Liver (tissue), 9 donors: Measurements from ENCODE around the gene CARMIL1. TPM values are rescaled to one million over a fixed set of nuclear protein-coding genes. Genes with fewer than 3 reads are reported as not detected.

Experiments
- DNase-seq: peaks from one replicate; pipeline ENCODE4 v3.0.0-alpha.2; 2017; ENCODE audit warnings: low spot score
- H3K27ac ChIP-seq, 2 donors: one replicate each; pipeline ENCODE4 v1.7.0; 2013; ENCODE audit warnings: inconsistent platforms in 2 of 2, low read length in 2 of 2, control low read depth in 1 of 2, low read depth in 1 of 2, mild to moderate bottlenecking in 1 of 2
- H3K27me3 ChIP-seq, 4 donors: one replicate each; pipeline versions ENCODE4 v1.6.1 to v1.7.0; 2013; ENCODE audit warnings: low read length in 3 of 4, inconsistent platforms in 1 of 4, mild to moderate bottlenecking in 1 of 4, moderate library complexity in 1 of 4; ENCODE audit not compliant: control insufficient read depth in 4 of 4, insufficient read depth in 4 of 4
- H3K36me3 ChIP-seq, 4 donors: one replicate each; pipeline versions ENCODE4 v1.6.1 to v1.7.0; 2013; ENCODE audit warnings: low read length in 3 of 4, mild to moderate bottlenecking in 3 of 4, low read depth in 1 of 4, moderate library complexity in 1 of 4; ENCODE audit not compliant: control insufficient read depth in 4 of 4, insufficient read depth in 3 of 4
- H3K4me1 ChIP-seq, 4 donors: one replicate each; pipeline versions ENCODE4 v1.6.1 to v1.7.0; 2013; ENCODE audit warnings: low read length in 3 of 4, mild to moderate bottlenecking in 3 of 4, moderate library complexity in 1 of 4; ENCODE audit not compliant: control insufficient read depth in 4 of 4, insufficient read depth in 4 of 4
- H3K4me3 ChIP-seq, 3 donors: one replicate each; pipeline versions ENCODE4 v1.6.1 to v1.7.0; 2013; ENCODE audit warnings: low read length in 3 of 3, control low read depth in 1 of 3, low read depth in 1 of 3, mild to moderate bottlenecking in 1 of 3
- H3K9ac ChIP-seq, 2 donors: one replicate each; pipeline ENCODE4 v1.7.0; 2013; ENCODE audit warnings: low read length in 2 of 2, mild to moderate bottlenecking in 2 of 2, moderate library complexity in 2 of 2, control low read depth in 1 of 2, low read depth in 1 of 2
- H3K9me3 ChIP-seq, 4 donors: one replicate each; pipeline versions ENCODE4 v1.6.1 to v1.7.0; 2013; ENCODE audit warnings: low read length in 3 of 4; ENCODE audit not compliant: control insufficient read depth in 4 of 4
- ATF3 ChIP-seq: IDR thresholded peaks from 2 replicates; pipeline ENCODE4 v1.6.1; 2016; ENCODE audit warnings: antibody characterized with exemption
- EGR1 ChIP-seq, 2 donors: IDR thresholded peaks; 2 replicates each; pipeline ENCODE4 v1.6.1; 2016 to 2018; ENCODE audit warnings: antibody characterized with exemption in 2 of 2, low read depth in 2 of 2
- FOXA1 ChIP-seq: IDR thresholded peaks from 2 replicates; pipeline ENCODE4 v1.6.1; 2016; ENCODE audit warnings: antibody characterized with exemption
- HNF4A ChIP-seq, 2 donors: conservative IDR thresholded peaks; 2 replicates each; pipeline ENCODE4 v1.6.1; 2016; ENCODE audit warnings: antibody characterized with exemption in 2 of 2, mild to moderate bottlenecking in 2 of 2
- HNF4G ChIP-seq: IDR thresholded peaks from 2 replicates; pipeline ENCODE4 v1.6.1; 2016; ENCODE audit warnings: antibody characterized with exemption
- JUND ChIP-seq, 2 donors: IDR thresholded peaks; 2 replicates each; pipeline ENCODE4 v1.6.1; 2016; ENCODE audit warnings: antibody characterized with exemption in 2 of 2
- MAX ChIP-seq: IDR thresholded peaks from 2 replicates; pipeline ENCODE4 v1.6.1; 2016; ENCODE audit warnings: antibody characterized with exemption
- NR2F2 ChIP-seq: IDR thresholded peaks from 2 replicates; pipeline ENCODE4 v1.6.1; 2016; ENCODE audit warnings: antibody characterized with exemption
- RAD21 ChIP-seq, 2 donors: IDR thresholded peaks; 2 replicates each; pipeline ENCODE4 v1.6.1; 2016; ENCODE audit warnings: antibody characterized with exemption in 2 of 2, mild to moderate bottlenecking in 2 of 2
- REST ChIP-seq: IDR thresholded peaks from 2 replicates; pipeline ENCODE4 v1.6.1; 2016; ENCODE audit warnings: antibody characterized with exemption, mild to moderate bottlenecking
- RXRA ChIP-seq, 2 donors: IDR thresholded peaks; 2 replicates each; pipeline ENCODE4 v1.6.1; 2017 to 2018; ENCODE audit warnings: antibody characterized with exemption in 2 of 2, mild to moderate bottlenecking in 1 of 2
- TAF1 ChIP-seq: conservative IDR thresholded peaks from 2 replicates; pipeline ENCODE4 v1.6.1; 2016; ENCODE audit warnings: antibody characterized with exemption, mild to moderate bottlenecking
- ZBTB33 ChIP-seq: IDR thresholded peaks from 2 replicates; pipeline ENCODE4 v1.6.1; 2016; ENCODE audit warnings: antibody characterized with exemption
- WGBS: extraction: QIAGEN DNeasy Blood & Tissue Kit; methylation state at CpG from one replicate; pipeline ENCODE4 v1.1.7; 2013; 5-methylcytosine and 5-hydroxymethylcytosine counted together
- polyA plus RNA-seq, 2 donors: library from polyadenylated mRNA; stranded (reverse) in 1 of 2; unstranded in 1 of 2; fragments of 200-250 nt in 1 of 2; fragments of >200 nt in 1 of 2; fragmentation: Nextera tagmentation in 1 of 2; extraction: Ambion mirVana in 1 of 2; gene quantifications; one replicate each; pipeline versions ENCODE4 v1.2.1 to v1.2.3, GENCODE V29; 2013 to 2015
- total RNA-seq, 2 donors: library from RNA; depleted of rRNA; stranded (reverse); fragments of >200 nt; gene quantifications; one replicate each; pipeline ENCODE4 v1.2.3, GENCODE V29; 2014
- donor health status: healthy.
- donor health status: healthy.
- donor health status: healthy.
- donor health status: healthy.
- donor health status: healthy.

CARMIL1 gene
- total and polyA plus RNA-seq, 4 donors = 1.4 to 9.5 (median 3.5) TPM

- H3K9ac ChIP-seq = no peak overlapping the region
- no peaks in the 10 kb centered on the region for H3K4me1 ChIP-seq
- no peaks in the 10 kb centered on the region for H3K9me3 ChIP-seq
- no peak overlapping the region for H3K4me3 ChIP-seq
- no peak for DNase-seq
- 84% methylated on average over 2 of the region's 2 CpGs for WGBS
- no peak overlapping the region for H3K27ac ChIP-seq
- H3K36me3 ChIP-seq = no peaks in the 10 kb centered on the region
- TF ChIP-seq REST (no peak), HNF4A (conservative IDR thresholded peaks at IDR 0.05) (no peak), JUND (IDR thresholded peaks at IDR 0.05) (no peak), MAX (no peak), ZBTB33 (no peak), RAD21 (IDR thresholded peaks at IDR 0.05) (no peak), ATF3 (no peak), TAF1 (no peak), EGR1 (IDR thresholded peaks at IDR 0.05; ENCODE audit: low read depth in 2 of 2) (no peak), HNF4G (no peak), NR2F2 (no peak), RXRA (IDR thresholded peaks at IDR 0.05) (no peak)
- H3K27me3 ChIP-seq = no peaks in the 10 kb centered on the region
Measured at GRCh38 chr6:25352285-25352684, 73.1 kb downstream of the CARMIL1 start.

- Histone ChIP-seq H3K27ac (no peak overlapping the region), H3K4me3 (no peak overlapping the region), H3K27me3 (no peaks in the 10 kb centered on the region), H3K9ac (no peak overlapping the region), H3K4me1 (no peaks in the 10 kb centered on the region), H3K9me3 (no peaks in the 10 kb centered on the region), H3K36me3 (no peaks in the 10 kb centered on the region)
- TF ChIP-seq HNF4G = no peak
- no peak for TF ChIP-seq ZBTB33
- no peak for TF ChIP-seq FOXA1
- no peak for DNase-seq
- 87% methylated on average over 5 of the region's 5 CpGs for WGBS
Measured at GRCh38 chr6:25354078-25354932, 75.1 kb downstream of the CARMIL1 start.
